ENCODE data around the gene ENTHD1.
"Not testable (repeated sequence)": the region's sequence is repeated elsewhere in the genome, so short reads cannot be mapped to it uniquely, and the experiment has no call there.

Gene ENTHD1

DNA sequence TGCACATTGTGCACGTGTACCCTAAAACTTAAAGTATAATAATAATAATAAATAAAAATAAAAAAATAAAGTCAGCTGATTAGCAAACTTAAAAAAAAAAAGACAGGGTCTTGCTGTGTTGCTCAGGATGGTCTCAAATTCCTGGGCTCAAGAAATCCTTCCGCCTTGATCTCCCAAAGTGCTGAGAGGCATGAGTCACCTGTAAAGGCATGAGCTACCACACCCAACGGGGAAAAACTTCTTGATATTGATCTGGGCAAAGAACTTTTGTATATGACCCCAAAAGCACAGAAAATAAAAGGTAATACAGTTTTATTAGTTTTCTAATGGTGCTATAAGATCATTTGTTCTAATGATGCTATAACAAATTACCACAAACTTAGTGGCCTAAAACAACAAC is 46.1 kb downstream of the ENTHD1 start:
- TF ChIP-seq, protein P1, sequence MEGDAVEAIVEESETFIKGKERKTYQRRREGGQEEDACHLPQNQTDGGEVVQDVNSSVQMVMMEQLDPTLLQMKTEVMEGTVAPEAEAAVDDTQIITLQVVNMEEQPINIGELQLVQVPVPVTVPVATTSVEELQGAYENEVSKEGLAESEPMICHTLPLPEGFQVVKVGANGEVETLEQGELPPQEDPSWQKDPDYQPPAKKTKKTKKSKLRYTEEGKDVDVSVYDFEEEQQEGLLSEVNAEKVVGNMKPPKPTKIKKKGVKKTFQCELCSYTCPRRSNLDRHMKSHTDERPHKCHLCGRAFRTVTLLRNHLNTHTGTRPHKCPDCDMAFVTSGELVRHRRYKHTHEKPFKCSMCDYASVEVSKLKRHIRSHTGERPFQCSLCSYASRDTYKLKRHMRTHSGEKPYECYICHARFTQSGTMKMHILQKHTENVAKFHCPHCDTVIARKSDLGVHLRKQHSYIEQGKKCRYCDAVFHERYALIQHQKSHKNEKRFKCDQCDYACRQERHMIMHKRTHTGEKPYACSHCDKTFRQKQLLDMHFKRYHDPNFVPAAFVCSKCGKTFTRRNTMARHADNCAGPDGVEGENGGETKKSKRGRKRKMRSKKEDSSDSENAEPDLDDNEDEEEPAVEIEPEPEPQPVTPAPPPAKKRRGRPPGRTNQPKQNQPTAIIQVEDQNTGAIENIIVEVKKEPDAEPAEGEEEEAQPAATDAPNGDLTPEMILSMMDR (IDR thresholded peaks at IDR 0.05; ENCODE audit: borderline replicate concordance, insufficient read depth, low read depth, low read length), result no peak
- H3K4me3 ChIP-seq (ENCODE audit: low read depth, low read length), result no peak overlapping the region

DNA sequence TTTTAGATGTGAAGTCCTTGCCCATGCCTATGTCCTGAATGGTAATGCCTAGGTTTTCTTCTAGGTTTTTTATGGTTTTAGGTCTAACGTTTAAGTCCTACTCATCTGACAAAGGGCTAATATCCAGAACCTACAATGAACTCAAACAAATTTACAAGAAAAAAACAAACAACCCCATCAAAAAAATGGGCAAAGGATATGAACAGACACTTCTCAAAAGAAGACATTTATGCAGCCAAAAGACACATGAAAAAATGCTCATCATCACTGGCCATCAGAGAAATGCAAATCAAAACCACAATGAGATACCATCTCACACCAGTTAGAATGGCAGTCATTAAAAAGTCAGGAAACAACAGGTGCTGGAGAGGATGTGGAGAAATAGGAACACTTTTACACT is 47.0 kb downstream of the ENTHD1 start:
- H3K4me3 ChIP-seq (ENCODE audit: low read depth, low read length), result not testable (repeated sequence)

DNA sequence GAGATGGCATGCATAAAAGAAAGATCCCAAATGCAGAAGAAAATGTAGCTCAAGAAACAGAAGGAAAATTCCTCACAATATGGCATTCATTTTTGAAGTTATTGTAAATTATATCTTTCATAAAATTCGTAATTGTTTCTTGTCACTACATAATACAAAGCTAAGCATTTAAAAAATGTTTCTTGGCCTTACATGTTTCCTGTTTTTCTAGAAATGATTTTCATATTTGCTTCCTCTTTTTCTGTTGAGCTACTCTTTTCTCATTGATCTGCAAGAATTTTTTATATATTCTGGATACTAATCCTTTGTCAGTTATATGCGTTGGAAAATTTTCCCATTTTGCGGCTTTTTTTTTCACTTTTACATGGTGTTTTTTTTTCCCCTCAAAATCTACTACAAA is 48.0 kb downstream of the ENTHD1 start:
- H3K4me3 ChIP-seq (ENCODE audit: low read depth, low read length), result no peak overlapping the region
- TF ChIP-seq, protein P1 (IDR thresholded peaks at IDR 0.05; ENCODE audit: borderline replicate concordance, insufficient read depth, low read depth, low read length), result no peak

DNA sequence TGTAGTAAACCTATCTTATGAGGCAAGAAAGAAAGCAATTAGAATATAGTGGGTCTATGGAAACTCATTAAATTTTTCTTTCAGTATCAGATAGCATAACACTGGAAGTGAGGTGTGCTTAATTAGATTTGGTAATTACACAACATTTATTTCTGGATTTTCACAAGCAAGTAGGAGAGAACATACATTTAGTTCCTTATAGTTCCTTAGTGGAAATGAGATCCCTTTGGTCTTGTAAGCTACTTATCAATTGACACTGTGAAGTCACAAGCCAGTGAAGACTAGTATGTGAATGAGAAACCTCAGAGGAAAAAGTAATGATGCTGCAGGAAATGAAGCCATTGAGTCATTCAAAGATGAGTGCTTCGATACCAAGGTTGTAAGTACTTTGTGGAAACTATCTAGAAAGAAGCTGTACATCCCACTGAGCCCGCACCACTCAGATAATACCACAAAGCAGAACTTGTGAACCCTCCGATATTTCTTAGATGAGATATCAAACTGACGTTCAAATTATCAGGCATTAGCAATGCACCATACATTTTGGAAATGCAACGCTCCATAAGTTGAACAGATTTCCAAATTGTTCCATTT is 53.5 kb downstream of the ENTHD1 start:
- TF ChIP-seq, protein P1 (IDR thresholded peaks at IDR 0.05; ENCODE audit: borderline replicate concordance, insufficient read depth, low read depth, low read length), result no peak
- H3K4me3 ChIP-seq (ENCODE audit: low read depth, low read length), result no peak overlapping the region

DNA sequence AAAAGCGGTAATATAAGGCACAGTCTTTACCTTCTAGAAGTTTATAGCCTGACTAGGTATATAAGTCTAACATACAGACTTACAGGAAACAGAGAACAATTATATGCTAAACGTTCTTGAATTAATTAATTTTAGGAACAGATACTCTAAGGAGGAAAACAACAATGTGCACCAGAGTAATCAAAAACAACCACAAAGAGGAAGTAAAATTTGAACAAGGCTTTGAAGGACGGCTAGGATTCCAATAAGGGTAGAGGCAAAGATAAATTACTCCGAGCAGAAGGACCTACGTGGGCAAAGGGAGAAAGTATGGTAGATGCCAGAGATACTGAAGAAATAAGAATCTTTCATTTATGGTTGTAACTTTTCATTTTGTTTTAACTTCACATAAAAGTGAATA is 54.4 kb downstream of the ENTHD1 start:
- TF ChIP-seq, protein P1 (IDR thresholded peaks at IDR 0.05; ENCODE audit: borderline replicate concordance, insufficient read depth, low read depth, low read length), result no peak
- no peak overlapping the region for H3K4me3 ChIP-seq (ENCODE audit: low read depth, low read length)

DNA sequence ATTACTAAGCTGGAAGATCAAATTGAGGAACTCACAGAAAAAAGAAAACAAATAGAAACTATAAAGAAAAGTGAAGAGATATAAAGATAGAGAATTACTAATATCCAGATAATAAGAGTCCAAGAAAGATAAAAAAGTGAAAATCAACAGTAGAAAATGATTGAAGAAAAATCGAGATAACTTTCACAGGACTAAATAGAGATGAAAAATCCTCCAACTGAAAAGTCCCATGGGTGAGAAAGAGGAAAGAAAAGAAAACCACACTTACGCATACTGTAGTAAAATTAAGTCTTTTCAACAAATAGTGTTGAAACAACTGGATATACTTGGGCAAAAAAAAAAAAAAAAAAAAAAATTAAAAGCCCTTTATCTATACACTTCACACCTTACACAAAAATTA is 60.0 kb downstream of the ENTHD1 start:
- TF ChIP-seq, protein P1 (IDR thresholded peaks at IDR 0.05; ENCODE audit: borderline replicate concordance, insufficient read depth, low read depth, low read length), result no peak

DNA sequence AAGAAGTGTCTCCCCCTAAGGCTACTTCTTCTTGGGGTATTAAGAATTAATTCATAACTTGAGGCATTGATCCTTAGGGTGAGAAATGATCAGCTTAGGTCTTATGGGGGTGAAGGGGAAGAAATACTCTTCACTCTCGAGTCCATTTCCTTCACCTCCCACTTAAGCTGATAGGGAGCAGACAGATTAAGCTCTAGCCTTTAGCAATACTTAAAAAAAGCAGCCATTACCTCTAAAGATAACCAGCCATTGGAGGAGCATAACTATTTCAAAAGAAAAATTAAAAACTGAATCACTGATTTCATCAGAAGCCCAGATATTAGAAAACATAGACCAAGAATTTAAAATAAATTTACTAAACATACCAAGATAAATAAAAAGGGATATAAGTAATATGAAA is 60.5 kb downstream of the ENTHD1 start:
- TF ChIP-seq, protein P1 (IDR thresholded peaks at IDR 0.05; ENCODE audit: borderline replicate concordance, insufficient read depth, low read depth, low read length), result no peak
- no peak overlapping the region for H3K4me3 ChIP-seq (ENCODE audit: low read depth, low read length)

More for the DNA sequence above, 60.0 kb downstream of the ENTHD1 start:
- H3K4me3 ChIP-seq (ENCODE audit: low read depth, low read length), result no peak overlapping the region
